Measurements from ENCODE around the gene PRR9.
"Not testable (repeated sequence)": the region's sequence is repeated elsewhere in the genome, so short reads cannot be mapped to it uniquely, and the experiment has no call there.

PRR9 gene

DNA sequence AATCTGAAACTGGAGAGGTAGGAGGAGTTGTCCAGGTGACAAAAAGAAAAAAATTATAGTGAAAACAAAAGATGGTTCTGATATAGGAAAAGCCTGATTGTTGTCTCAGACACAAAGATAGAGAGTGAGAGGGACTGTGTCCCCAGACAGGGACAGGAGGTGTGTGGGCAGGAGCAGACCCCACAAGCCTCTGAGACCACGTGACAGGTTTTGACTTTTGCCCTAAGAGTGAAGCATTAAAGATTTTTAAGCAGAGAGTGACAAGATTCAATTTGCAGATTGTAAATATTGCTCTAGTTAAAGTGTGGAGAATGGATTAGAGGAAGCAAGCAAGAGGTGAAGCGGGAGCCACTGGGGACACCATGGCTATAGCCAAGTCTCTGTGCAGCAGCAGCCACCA is 10.4 kb downstream of the PRR9 start:
- DNase-seq (ENCODE audit: insufficient read length, low spot score) (no peak), FAIRE-seq (no peak)
- no peak for TF ChIP-seq TAF1 (IDR thresholded peaks at IDR 0.05; ENCODE audit: low read depth, low read length)

DNA sequence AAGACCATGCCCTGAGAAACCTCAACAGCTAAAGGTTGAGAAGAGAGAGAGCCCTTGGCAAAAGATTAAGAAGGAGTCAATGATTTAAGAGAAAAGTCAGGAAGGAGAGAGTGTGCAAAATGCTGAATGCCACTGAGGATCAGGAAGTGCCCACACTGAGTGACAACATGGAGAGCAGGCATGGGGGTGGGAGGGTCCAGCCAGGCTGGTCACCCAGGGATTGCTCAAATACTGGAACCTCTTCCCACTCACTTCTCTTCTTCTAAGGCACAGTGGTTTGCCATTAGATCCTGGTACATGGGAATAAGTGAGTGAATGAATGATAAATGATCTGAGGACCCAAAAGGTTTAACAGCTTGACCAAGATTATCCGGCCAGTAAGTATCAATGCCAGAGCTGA is 11.1 kb downstream of the PRR9 start:
- no peak for FAIRE-seq
- DNase-seq (ENCODE audit: insufficient read length, low spot score): no peak

GRCh38 chr1:153229076-153229829 is 11.9 kb downstream of the PRR9 start:
- DNase-seq (ENCODE audit: insufficient read length, low spot score): not testable (repeated sequence)
- peak; percentile 91 for FAIRE-seq

More for the DNA sequence above, 11.1 kb downstream of the PRR9 start:
- TF ChIP-seq TAF1 (IDR thresholded peaks at IDR 0.05; ENCODE audit: low read depth, low read length) (no peak), POLR2AphosphoS5 (IDR thresholded peaks at IDR 0.05; ENCODE audit: low read depth, low read length) (no peak), PAX5 (IDR thresholded peaks at IDR 0.05; ENCODE audit: insufficient read depth, low read length, severe bottlenecking) (no peak), SPI1 (IDR thresholded peaks at IDR 0.05; ENCODE audit: low read depth, low read length) (no peak), POLR2A (IDR thresholded peaks at IDR 0.05; ENCODE audit: low read depth, low read length) (no peak), POU2F2 (IDR thresholded peaks at IDR 0.05; ENCODE audit: low read depth, low read length) (no peak)

DNA sequence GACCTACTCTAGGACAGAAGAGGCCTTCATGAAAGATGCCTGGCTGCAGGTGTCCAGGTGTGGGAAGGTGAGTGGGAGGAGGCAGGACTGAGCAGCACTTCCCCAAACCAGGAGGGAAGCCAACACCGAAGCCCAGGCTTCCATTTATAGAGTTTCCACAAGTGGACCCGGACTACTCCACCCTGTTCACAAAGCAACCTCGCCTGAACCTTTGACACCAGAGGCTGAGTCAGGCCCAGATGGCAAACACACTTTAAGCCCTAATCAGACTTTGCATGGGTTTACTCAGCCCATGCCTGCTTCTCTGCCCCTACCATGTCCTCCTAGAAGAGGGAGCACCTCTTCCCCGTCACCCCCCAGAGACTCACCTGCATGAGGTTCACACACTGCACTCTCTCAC is 14.0 kb downstream of the PRR9 start:
- FAIRE-seq: no peak
- no peak for TF ChIP-seq POU2F2 (IDR thresholded peaks at IDR 0.05; ENCODE audit: low read depth, low read length)
- TF ChIP-seq POLR2AphosphoS5 (IDR thresholded peaks at IDR 0.05; ENCODE audit: low read depth, low read length): no peak
- no peak for TF ChIP-seq PAX5 (IDR thresholded peaks at IDR 0.05; ENCODE audit: insufficient read depth, low read length, severe bottlenecking)
- TF ChIP-seq TAF1 (IDR thresholded peaks at IDR 0.05; ENCODE audit: low read depth, low read length): no peak
- TF ChIP-seq SPI1 (IDR thresholded peaks at IDR 0.05; ENCODE audit: low read depth, low read length): no peak
- TF ChIP-seq POLR2A (IDR thresholded peaks at IDR 0.05; ENCODE audit: low read depth, low read length): no peak
- no peak for DNase-seq (ENCODE audit: insufficient read length, low spot score)

- DNase-seq (ENCODE audit: insufficient read length, low spot score) (no peak), FAIRE-seq (no peak)
- no peak for TF ChIP-seq POLR2A (IDR thresholded peaks at IDR 0.05; ENCODE audit: low read depth, low read length)
- no peak for TF ChIP-seq PAX5 (IDR thresholded peaks at IDR 0.05; ENCODE audit: insufficient read depth, low read length, severe bottlenecking)
- TF ChIP-seq TAF1 (IDR thresholded peaks at IDR 0.05; ENCODE audit: low read depth, low read length): no peak
- TF ChIP-seq POLR2AphosphoS5 (IDR thresholded peaks at IDR 0.05; ENCODE audit: low read depth, low read length): no peak
- TF ChIP-seq SPI1 (IDR thresholded peaks at IDR 0.05; ENCODE audit: low read depth, low read length): no peak
- TF ChIP-seq POU2F2 (IDR thresholded peaks at IDR 0.05; ENCODE audit: low read depth, low read length): no peak
Measured at GRCh38 chr1:153231785-153232184, 14.4 kb downstream of the PRR9 start.

- no peak for TF ChIP-seq TAF1 (IDR thresholded peaks at IDR 0.05; ENCODE audit: low read depth, low read length)
- FAIRE-seq (no peak), DNase-seq (ENCODE audit: insufficient read length, low spot score) (no peak)
Measured at GRCh38 chr1:153232553-153232952, 15.2 kb downstream of the PRR9 start.

DNA sequence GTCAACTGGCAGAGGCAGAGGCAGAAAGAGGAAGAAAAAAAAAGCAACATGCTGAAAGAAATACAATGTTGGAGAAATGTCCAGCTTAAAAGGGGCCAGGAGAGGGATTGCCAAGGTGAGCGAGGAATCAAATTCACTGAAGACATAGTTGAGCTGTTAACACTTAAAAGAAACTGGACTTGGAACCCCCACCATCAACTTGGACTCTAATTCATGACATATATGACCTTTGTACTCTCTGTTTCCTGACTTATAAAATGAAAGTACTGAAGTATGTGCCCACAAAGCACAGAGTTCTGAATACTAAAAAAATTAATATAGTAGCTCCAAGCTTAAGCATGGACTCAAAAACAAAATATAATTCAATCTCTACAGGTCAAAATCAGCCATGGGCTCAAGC is 16.1 kb downstream of the PRR9 start:
- TF ChIP-seq POLR2A (IDR thresholded peaks at IDR 0.05; ENCODE audit: low read depth, low read length) (no peak), POLR2AphosphoS5 (IDR thresholded peaks at IDR 0.05; ENCODE audit: low read depth, low read length) (no peak), TAF1 (IDR thresholded peaks at IDR 0.05; ENCODE audit: low read depth, low read length) (no peak), SPI1 (IDR thresholded peaks at IDR 0.05; ENCODE audit: low read depth, low read length) (no peak), PAX5 (IDR thresholded peaks at IDR 0.05; ENCODE audit: insufficient read depth, low read length, severe bottlenecking) (no peak), POU2F2 (IDR thresholded peaks at IDR 0.05; ENCODE audit: low read depth, low read length) (no peak)
- no peak for DNase-seq (ENCODE audit: insufficient read length, low spot score)
- no peak for FAIRE-seq

DNA sequence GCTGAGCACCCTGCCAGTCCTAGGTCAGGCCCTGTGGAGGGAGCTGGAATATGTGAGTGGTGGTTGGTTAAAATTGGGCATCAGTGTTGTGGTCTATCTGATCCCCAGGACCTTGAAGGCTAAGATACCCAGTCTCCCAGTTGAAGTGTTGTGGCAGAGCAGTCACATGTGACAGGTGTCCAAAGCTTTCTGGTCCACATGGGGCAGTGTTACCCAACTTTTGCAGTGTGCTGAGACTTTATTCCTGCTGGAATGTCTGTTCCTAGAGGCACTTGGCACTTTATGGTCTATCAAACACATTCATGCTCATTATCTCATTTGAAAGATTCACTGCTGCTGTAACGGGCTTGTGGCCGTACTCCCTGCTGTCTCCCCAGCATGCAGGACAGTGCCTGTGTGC is 21.1 kb downstream of the PRR9 start:
- no peak for TF ChIP-seq POLR2AphosphoS5 (IDR thresholded peaks at IDR 0.05; ENCODE audit: low read depth, low read length)
- TF ChIP-seq PAX5 (IDR thresholded peaks at IDR 0.05; ENCODE audit: insufficient read depth, low read length, severe bottlenecking): no peak
- no peak for TF ChIP-seq POU2F2 (IDR thresholded peaks at IDR 0.05; ENCODE audit: low read depth, low read length)
- no peak for TF ChIP-seq SPI1 (IDR thresholded peaks at IDR 0.05; ENCODE audit: low read depth, low read length)
- TF ChIP-seq POLR2A (IDR thresholded peaks at IDR 0.05; ENCODE audit: low read depth, low read length): no peak
- TF ChIP-seq TAF1 (IDR thresholded peaks at IDR 0.05; ENCODE audit: low read depth, low read length): no peak
- DNase-seq (ENCODE audit: insufficient read length, low spot score) (no peak), FAIRE-seq (no peak)

- DNase-seq (ENCODE audit: insufficient read length, low spot score) (no peak), FAIRE-seq (no peak)
- TF ChIP-seq POU2F2 (IDR thresholded peaks at IDR 0.05; ENCODE audit: low read depth, low read length): no peak
- no peak for TF ChIP-seq PAX5 (IDR thresholded peaks at IDR 0.05; ENCODE audit: insufficient read depth, low read length, severe bottlenecking)
- no peak for TF ChIP-seq POLR2A (IDR thresholded peaks at IDR 0.05; ENCODE audit: low read depth, low read length)
- TF ChIP-seq SPI1 (IDR thresholded peaks at IDR 0.05; ENCODE audit: low read depth, low read length): no peak
- TF ChIP-seq TAF1 (IDR thresholded peaks at IDR 0.05; ENCODE audit: low read depth, low read length): no peak
- TF ChIP-seq POLR2AphosphoS5 (IDR thresholded peaks at IDR 0.05; ENCODE audit: low read depth, low read length): no peak
Measured at GRCh38 chr1:153242160-153242559, 24.8 kb downstream of the PRR9 start.

DNA sequence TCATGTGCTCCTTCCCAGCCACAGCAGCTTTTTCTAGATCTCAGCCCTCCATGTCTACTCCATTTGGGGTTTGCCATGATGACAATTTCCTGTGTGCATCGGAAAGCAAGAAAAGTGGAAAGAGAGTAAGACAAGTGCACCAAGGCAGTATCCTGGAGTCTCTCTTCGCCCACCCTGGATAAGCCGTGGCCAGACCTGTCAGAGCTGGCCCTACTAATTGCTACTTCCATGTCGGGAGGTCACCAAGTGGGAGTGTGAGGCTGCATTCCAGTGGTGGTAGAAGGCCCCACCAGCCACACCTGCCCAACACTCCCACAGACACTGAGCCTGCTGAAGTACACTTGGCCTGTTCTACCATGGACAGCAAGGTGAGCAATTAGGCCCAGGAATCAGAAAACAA is 28.1 kb downstream of the PRR9 start:
- DNase-seq (ENCODE audit: insufficient read length, low spot score) (no peak), FAIRE-seq (no peak)
- TF ChIP-seq POU2F2 (IDR thresholded peaks at IDR 0.05; ENCODE audit: low read depth, low read length) (no peak), SPI1 (IDR thresholded peaks at IDR 0.05; ENCODE audit: low read depth, low read length) (no peak), TAF1 (IDR thresholded peaks at IDR 0.05; ENCODE audit: low read depth, low read length) (no peak), POLR2AphosphoS5 (IDR thresholded peaks at IDR 0.05; ENCODE audit: low read depth, low read length) (no peak), PAX5 (IDR thresholded peaks at IDR 0.05; ENCODE audit: insufficient read depth, low read length, severe bottlenecking) (no peak), POLR2A (IDR thresholded peaks at IDR 0.05; ENCODE audit: low read depth, low read length) (no peak)

All from GM12891 (cell line).